ENCODE results near the gene HNMT.

The HNMT gene

GRCh38 chr2:138016351-138017087 lies 52.2 kb downstream of the HNMT start:
- Histone ChIP-seq H3K4me3 (replicated peaks; ENCODE audit: insufficient read depth, low read length) (no peak overlapping the region), H3K27ac (replicated peaks) (no peak overlapping the region), H3K27me3 (ENCODE audit: insufficient read depth, poor library complexity, severe bottlenecking) (no peaks in the 10 kb centered on the region)
- TF ChIP-seq CTCF (IDR thresholded peaks at IDR 0.05; ENCODE audit: insufficient read depth, low read length) (no peak), POLR2AphosphoS5 (IDR thresholded peaks at IDR 0.05; ENCODE audit: low read depth) (no peak), REST (IDR thresholded peaks at IDR 0.05; ENCODE audit: insufficient replicate concordance, low read depth) (no peak), SPI1 (IDR thresholded peaks at IDR 0.05; ENCODE audit: borderline replicate concordance, low read depth) (no peak), GABPA (IDR thresholded peaks at IDR 0.05; ENCODE audit: low read depth) (no peak)
- no peak for DNase-seq (ENCODE audit: low read depth in 1 of 2, low spot score in 1 of 2)

GRCh38 chr2:138017824-138018223 lies 53.6 kb downstream of the HNMT start:
- TF ChIP-seq POLR2AphosphoS5 (IDR thresholded peaks at IDR 0.05; ENCODE audit: low read depth) (no peak), GABPA (IDR thresholded peaks at IDR 0.05; ENCODE audit: low read depth) (no peak), SPI1 (IDR thresholded peaks at IDR 0.05; ENCODE audit: borderline replicate concordance, low read depth) (no peak), CTCF (IDR thresholded peaks at IDR 0.05; ENCODE audit: insufficient read depth, low read length) (no peak), REST (IDR thresholded peaks at IDR 0.05; ENCODE audit: insufficient replicate concordance, low read depth) (no peak)
- DNase-seq (ENCODE audit: low read depth in 1 of 2, low spot score in 1 of 2), result no peak
- Histone ChIP-seq H3K27ac (replicated peaks) (no peak overlapping the region), H3K27me3 (ENCODE audit: insufficient read depth, poor library complexity, severe bottlenecking) (no peaks in the 10 kb centered on the region), H3K4me3 (replicated peaks; ENCODE audit: insufficient read depth, low read length) (no peak overlapping the region)

DNA sequence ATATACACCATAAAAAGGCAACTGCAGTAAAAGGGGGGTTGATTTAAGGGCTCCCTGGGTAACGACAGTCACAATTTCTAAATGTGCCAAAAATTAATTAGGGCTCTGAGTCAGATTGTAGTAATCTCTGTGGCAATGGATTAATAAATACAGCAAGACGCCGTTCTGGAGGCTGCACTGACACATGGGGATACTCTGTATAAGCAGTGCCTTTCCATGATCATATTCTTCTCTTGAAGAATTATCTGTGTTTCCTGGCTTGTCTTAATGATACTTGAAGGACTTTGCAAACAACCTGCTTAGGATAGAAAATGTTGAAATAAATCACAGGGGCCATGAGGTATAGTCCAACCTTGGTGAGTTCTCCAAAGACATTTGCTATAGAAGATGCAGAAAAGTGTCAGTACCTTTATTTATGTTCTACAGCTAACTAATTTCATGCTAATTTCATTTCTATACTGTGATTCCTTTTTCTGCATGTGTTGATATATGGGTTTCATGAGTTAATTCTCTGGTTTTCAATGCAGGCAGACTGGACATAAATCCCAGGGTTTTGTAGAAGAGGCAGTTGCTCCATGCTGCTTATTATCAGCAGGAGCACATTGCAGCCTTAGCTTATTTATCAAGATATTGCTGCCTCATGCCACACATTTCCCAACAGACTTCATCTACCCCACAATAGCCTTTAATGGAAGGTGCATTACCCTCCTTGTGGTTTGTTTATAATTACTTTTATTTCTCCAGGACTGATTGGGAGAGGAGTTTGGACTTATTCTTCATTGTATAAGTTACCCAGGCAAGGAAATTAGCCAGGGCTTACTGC lies 54.8 kb downstream of the HNMT start:
- Histone ChIP-seq H3K27ac (replicated peaks) (no peak overlapping the region), H3K27me3 (ENCODE audit: insufficient read depth, poor library complexity, severe bottlenecking) (no peaks in the 10 kb centered on the region), H3K4me3 (replicated peaks; ENCODE audit: insufficient read depth, low read length) (no peak overlapping the region)
- no peak for DNase-seq (ENCODE audit: low read depth in 1 of 2, low spot score in 1 of 2)
- TF ChIP-seq REST (IDR thresholded peaks at IDR 0.05; ENCODE audit: insufficient replicate concordance, low read depth) (no peak), CTCF (IDR thresholded peaks at IDR 0.05; ENCODE audit: insufficient read depth, low read length) (no peak), GABPA (IDR thresholded peaks at IDR 0.05; ENCODE audit: low read depth) (no peak)

Measured in HL-60 (cell line).